Natural killer cell (primary cell): ENCODE results near the gene TF. TPM values are rescaled to one million over a fixed set of nuclear protein-coding genes. Genes with fewer than 3 reads are reported as not detected.

Experiments used
- ATAC-seq, 3 donors: fragments of 150-1000 bp in 2 of 3; fragments of 200-7000 bp in 1 of 3; cut with Tn5 transposase; 1 replicate in 1 of 3; 2 replicates in 2 of 3; pipeline ENCODE4 v1.10.0; 2021; ENCODE audit warnings: mild to moderate bottlenecking in 2 of 3, moderate library complexity in 2 of 3
- DNase-seq, 2 donors: peaks; one replicate each; pipeline versions ENCODE4 v3.0.0 to v3.0.0-alpha.2; 2013 to 2021; ENCODE audit warnings: mixed read lengths in 1 of 2
- H3K27ac ChIP-seq: one replicate; pipeline ENCODE4 v1.5.1; 2013; ENCODE audit warnings: mild to moderate bottlenecking, low read length
- H3K27me3 ChIP-seq: one replicate; pipeline ENCODE4 v1.6.1; 2013; ENCODE audit warnings: low read length; ENCODE audit not compliant: control insufficient read depth, insufficient read depth
- H3K36me3 ChIP-seq: one replicate; pipeline ENCODE4 v1.6.1; 2013; ENCODE audit warnings: low read length; ENCODE audit not compliant: control insufficient read depth, insufficient read depth
- H3K4me1 ChIP-seq: one replicate; pipeline ENCODE4 v1.6.1; 2013; ENCODE audit warnings: low read length; ENCODE audit not compliant: control insufficient read depth, insufficient read depth
- H3K4me3 ChIP-seq: one replicate; pipeline ENCODE4 v1.5.1; 2013; ENCODE audit warnings: low read length
- H3K9me3 ChIP-seq: one replicate; pipeline ENCODE4 v1.6.1; 2013; ENCODE audit warnings: low read length; ENCODE audit not compliant: control insufficient read depth, insufficient read depth
- H3K27ac Mint-ChIP-seq, 2 donors: one replicate each; pipeline ENCODE4 v1.8.0; 2022; ENCODE audit warnings: mild to moderate bottlenecking in 2 of 2, mixed read lengths in 2 of 2, moderate library complexity in 1 of 2
- H3K27me3 Mint-ChIP-seq, 2 donors: one replicate each; pipeline ENCODE4 v1.8.0; 2022; ENCODE audit warnings: low read depth in 2 of 2, mixed read lengths in 2 of 2
- H3K36me3 Mint-ChIP-seq: one replicate; pipeline ENCODE4 v1.8.0; 2022; ENCODE audit warnings: mixed read lengths
- H3K4me1 Mint-ChIP-seq, 2 donors: one replicate each; pipeline ENCODE4 v1.8.0; 2022; ENCODE audit warnings: mixed read lengths in 2 of 2
- H3K4me3 Mint-ChIP-seq: one replicate; pipeline ENCODE4 v1.8.0; 2022; ENCODE audit warnings: mild to moderate bottlenecking, moderate library complexity, mixed read lengths
- H3K9me3 Mint-ChIP-seq, 2 donors: one replicate each; pipeline ENCODE4 v1.8.0; 2022; ENCODE audit warnings: mixed read lengths in 2 of 2
- CTCF ChIP-seq: fragments of 200-600 bp; IDR thresholded peaks from one replicate; pipeline ENCODE4 v1.8.0; 2022; ENCODE audit warnings: antibody characterized with exemption
- WGBS: methylation state at CpG from one replicate; pipeline ENCODE4 v1.1.7; 2013; ENCODE audit warnings: missing lambda C conversion rate; ENCODE audit not compliant: insufficient coverage; 5-methylcytosine and 5-hydroxymethylcytosine counted together
- intact Hi-C: fragments of 100-400 bp; cut with micrococcal nuclease; formaldehyde crosslinking; loops from one replicate; pipeline ENCODE4 v1.14.2; 2022
- total RNA-seq, 4 donors: library from RNA; stranded (reverse); fragments of 120-200 nt in 1 of 4; gene quantifications; one replicate each; pipeline versions ENCODE4 v1.2.3 to v1.2.4, GENCODE V29; 2013 to 2022

TF gene
- total RNA-seq, 3 donors from 2014 or later (not counting 1 experiment from before 2014, with no cell fraction given), result 2.8 to 4.3 (median 3.2) TPM

- peaks cover 10 to 23% of the 10 kb centered on the region in 2 donors for H3K27me3 Mint-ChIP-seq
- H3K9me3 Mint-ChIP-seq, result peaks cover 14 to 17% of the 10 kb centered on the region in 2 donors
- H3K36me3 ChIP-seq, result no peaks in the 10 kb centered on the region
- peaks cover 12% of the 10 kb centered on the region for H3K36me3 Mint-ChIP-seq
- ATAC-seq (no peak), DNase-seq (no peak)
- intact Hi-C loops, result no loop called here
- no peak for TF ChIP-seq CTCF
- no peak overlapping the region for H3K27ac ChIP-seq
- no peak overlapping the region for H3K4me3 ChIP-seq
- no peaks in the 10 kb centered on the region for H3K27me3 ChIP-seq
- no peaks in the 10 kb centered on the region for H3K4me1 Mint-ChIP-seq
- H3K27ac Mint-ChIP-seq, result no peak overlapping the region
- no peaks in the 10 kb centered on the region for H3K4me1 ChIP-seq
- H3K9me3 ChIP-seq, result no peaks in the 10 kb centered on the region
- no peak overlapping the region for H3K4me3 Mint-ChIP-seq
- WGBS, result 86% methylated on average over 2 of the region's 4 CpGs
These were observed 13.0 kb upstream of the TF start for GRCh38 chr3:133733226-133733625.

- 40% methylated on average over 1 of the region's 1 CpG for WGBS
- ATAC-seq (no peak), DNase-seq (no peak)
- intact Hi-C loops, result no loop called here
- no peaks in the 10 kb centered on the region for H3K36me3 ChIP-seq
- H3K27ac Mint-ChIP-seq, result no peak overlapping the region
- H3K27me3 Mint-ChIP-seq, result peaks cover 10 to 23% of the 10 kb centered on the region in 2 donors
- no peaks in the 10 kb centered on the region for H3K9me3 ChIP-seq
- H3K4me1 ChIP-seq, result no peaks in the 10 kb centered on the region
- no peak overlapping the region for H3K27ac ChIP-seq
- TF ChIP-seq CTCF, result no peak
- H3K4me1 Mint-ChIP-seq, result no peaks in the 10 kb centered on the region
- peaks cover 16 to 17% of the 10 kb centered on the region in 2 donors for H3K9me3 Mint-ChIP-seq
- H3K4me3 ChIP-seq, result no peak overlapping the region
- no peaks in the 10 kb centered on the region for H3K27me3 ChIP-seq
- H3K36me3 Mint-ChIP-seq, result peaks cover 9% of the 10 kb centered on the region
- H3K4me3 Mint-ChIP-seq, result no peak overlapping the region
These were observed 11.9 kb upstream of the TF start for GRCh38 chr3:133734305-133734704.

- H3K27ac ChIP-seq, result no peak overlapping the region
- H3K4me3 ChIP-seq, result no peak overlapping the region
- intact Hi-C loops, result no loop called here
- H3K27me3 ChIP-seq, result peaks cover 4% of the 10 kb centered on the region
- H3K9me3 Mint-ChIP-seq, result peaks cover 2% of the 10 kb centered on the region in 2 donors
- H3K27me3 Mint-ChIP-seq, result peaks cover 13 to 27% of the 10 kb centered on the region in 2 donors
- DNase-seq (no peak), ATAC-seq (no peak)
- no peaks in the 10 kb centered on the region for H3K36me3 ChIP-seq
- H3K36me3 Mint-ChIP-seq, result no peaks in the 10 kb centered on the region
- no peak overlapping the region for H3K4me3 Mint-ChIP-seq
- no peak for TF ChIP-seq CTCF
- no peaks in the 10 kb centered on the region for H3K4me1 Mint-ChIP-seq
- no peaks in the 10 kb centered on the region for H3K4me1 ChIP-seq
- H3K9me3 ChIP-seq, result no peaks in the 10 kb centered on the region
- no peak overlapping the region for H3K27ac Mint-ChIP-seq
- WGBS, result 65% methylated on average over 9 of the region's 9 CpGs
These were observed 3.7 kb upstream of the TF start for GRCh38 chr3:133742351-133743091.

GRCh38 chr3:133744241-133744640 is 2.0 kb upstream of the TF start:
- ATAC-seq, result no peak
- Mint-ChIP-seq H3K27ac (no peak overlapping the region), H3K27me3 (peaks cover 15 to 27% of the 10 kb centered on the region in 2 donors), H3K9me3 (no peaks in the 10 kb centered on the region), H3K4me3 (no peak overlapping the region), H3K36me3 (no peaks in the 10 kb centered on the region), H3K4me1 (no peaks in the 10 kb centered on the region)
- WGBS, result 75% methylated on average over 5 of the region's 5 CpGs
- Histone ChIP-seq H3K27ac (no peak overlapping the region), H3K4me1 (no peaks in the 10 kb centered on the region), H3K4me3 (no peak overlapping the region), H3K36me3 (no peaks in the 10 kb centered on the region), H3K27me3 (peaks cover 4% of the 10 kb centered on the region), H3K9me3 (no peaks in the 10 kb centered on the region)
- no peak for DNase-seq
- no peak for TF ChIP-seq CTCF
- intact Hi-C loops, result no loop called here
